Smooth muscle cell (in vitro differentiated cells): Measurements from ENCODE around the gene PLXNA4. TPM values are rescaled to one million over a fixed set of nuclear protein-coding genes. Genes with fewer than 3 reads are reported as not detected.

Source experiments
- DNase-seq: peaks from one replicate; lab custom pipeline; 2025; ENCODE audit not compliant: unreplicated experiment; lab: John Stamatoyannopoulos, UW
- H2AFZ ChIP-seq: fragments of 200-600 bp; sonication (generic); 2 replicates; pipeline ENCODE4 v1.6.0; 2016; ENCODE audit warnings: antibody characterized with exemption, low read depth, mild to moderate bottlenecking
- H3F3A ChIP-seq: fragments of 200-600 bp; sonication (generic); 2 replicates; pipeline ENCODE4 v1.6.0; 2017; ENCODE audit warnings: antibody characterized with exemption, low read depth
- H3K27ac ChIP-seq: fragments of 200-600 bp; sonication (generic); 2 replicates; pipeline ENCODE4 v1.5.1; 2016; ENCODE audit warnings: low read depth, mild to moderate bottlenecking
- H3K27me3 ChIP-seq: fragments of 200-600 bp; sonication (generic); 2 replicates; pipeline ENCODE4 v1.6.1; 2016; ENCODE audit warnings: low read depth, mild to moderate bottlenecking
- H3K36me3 ChIP-seq: fragments of 200-600 bp; sonication (generic); 2 replicates; pipeline ENCODE4 v1.5.1; 2016; ENCODE audit warnings: low read depth
- H3K4me1 ChIP-seq: fragments of 200-600 bp; sonication (generic); 2 replicates; pipeline ENCODE4 v1.5.1; 2016; ENCODE audit warnings: low read depth
- H3K4me2 ChIP-seq: fragments of 200-600 bp; sonication (generic); 2 replicates; pipeline ENCODE4 v1.6.0; 2016; ENCODE audit warnings: mild to moderate bottlenecking
- H3K4me3 ChIP-seq: fragments of 200-600 bp; sonication (generic); 2 replicates; pipeline ENCODE4 v1.5.1; 2016; ENCODE audit warnings: mild to moderate bottlenecking
- H3K79me2 ChIP-seq: fragments of 200-600 bp; sonication (generic); 2 replicates; pipeline ENCODE4 v1.6.0; 2016; ENCODE audit warnings: low read depth, mild to moderate bottlenecking
- H3K9ac ChIP-seq: fragments of 200-600 bp; sonication (generic); 2 replicates; pipeline ENCODE4 v1.6.0; 2016; ENCODE audit warnings: low read depth
- H3K9me3 ChIP-seq: fragments of 200-600 bp; sonication (generic); replicated peaks from 2 replicates; pipeline ENCODE4 v1.5.1; 2016; ENCODE audit warnings: low read depth
- H4K20me1 ChIP-seq: fragments of 200-600 bp; sonication (generic); 2 replicates; pipeline ENCODE4 v1.6.0; 2016; ENCODE audit warnings: low read depth
- CTCF ChIP-seq: fragments of 200-600 bp; sonication (generic); IDR thresholded peaks from 2 replicates; pipeline ENCODE4 v1.5.1; 2017; ENCODE audit warnings: borderline replicate concordance, mild to moderate bottlenecking, antibody characterized with exemption; ENCODE audit not compliant: insufficient read depth, poor library complexity, severe bottlenecking
- WGBS: methylation state at CpG from one replicate; pipeline ENCODE4 v1.1.7; 2016; ENCODE audit warnings: low lambda C conversion rate; 5-methylcytosine and 5-hydroxymethylcytosine counted together
- polyA plus RNA-seq: library from polyadenylated mRNA; unstranded; fragments of >200 nt; fragmentation: Nextera tagmentation; extraction: Ambion mirVana; gene quantifications from 2 replicates; pipeline ENCODE4 v1.2.1, GENCODE V29; 2016
- total RNA-seq: library from RNA; depleted of rRNA; stranded (reverse); fragments of >200 nt; gene quantifications from 2 replicates; pipeline ENCODE4 v1.2.3, GENCODE V29; 2014

Gene PLXNA4
- total and polyA plus RNA-seq, 2 experiments from 2014 or later, result 8.5 to 9.9 TPM

GRCh38 chr7:132355048-132355447, 221.2 kb downstream of the PLXNA4 start:
- H3K4me2 ChIP-seq, result no peak overlapping the region
- no peaks in the 10 kb centered on the region for H3K79me2 ChIP-seq
- H3K4me3 ChIP-seq, result no peak overlapping the region
- H3K27me3 ChIP-seq, result no peaks in the 10 kb centered on the region
- H3K4me1 ChIP-seq, result peaks cover 7% of the 10 kb centered on the region
- no peaks in the 10 kb centered on the region for H3K36me3 ChIP-seq
- H3K9ac ChIP-seq, result no peak overlapping the region
- H2AFZ ChIP-seq, result no peak overlapping the region
- TF ChIP-seq CTCF, result no peak
- no peaks in the 10 kb centered on the region for H3F3A ChIP-seq
- H4K20me1 ChIP-seq, result no peaks in the 10 kb centered on the region
- 89% methylated on average over 5 of the region's 5 CpGs for WGBS
- no peak for DNase-seq
- H3K27ac ChIP-seq, result no peak overlapping the region
- no peaks in the 10 kb centered on the region for H3K9me3 ChIP-seq

- Histone ChIP-seq H2AFZ (no peak overlapping the region), H3K9me3 (no peaks in the 10 kb centered on the region), H3K36me3 (no peaks in the 10 kb centered on the region), H3K9ac (no peak overlapping the region), H3K27ac (no peak overlapping the region), H3K4me2 (peak overlapping the region; percentile 25), H3F3A (no peaks in the 10 kb centered on the region), H3K4me1 (peaks cover 7% of the 10 kb centered on the region), H3K27me3 (no peaks in the 10 kb centered on the region), H3K4me3 (no peak overlapping the region), H3K79me2 (no peaks in the 10 kb centered on the region), H4K20me1 (no peaks in the 10 kb centered on the region)
- TF ChIP-seq CTCF, result no peak
- 72% methylated on average over 4 of the region's 4 CpGs for WGBS
- DNase-seq, result no peak
Measured at GRCh38 chr7:132354527-132354926, 221.7 kb downstream of the PLXNA4 start.

GRCh38 chr7:132353936-132354335, 222.3 kb downstream of the PLXNA4 start:
- no peak for TF ChIP-seq CTCF
- WGBS, result 63% methylated on average over 5 of the region's 5 CpGs
- H3K79me2 ChIP-seq, result no peaks in the 10 kb centered on the region
- H4K20me1 ChIP-seq, result no peaks in the 10 kb centered on the region
- H3K4me3 ChIP-seq, result no peak overlapping the region
- no peaks in the 10 kb centered on the region for H3K27me3 ChIP-seq
- H3K9ac ChIP-seq, result no peak overlapping the region
- no peaks in the 10 kb centered on the region for H3K9me3 ChIP-seq
- H2AFZ ChIP-seq, result no peak overlapping the region
- no peak overlapping the region for H3K27ac ChIP-seq
- peaks cover 7% of the 10 kb centered on the region for H3K4me1 ChIP-seq
- H3K4me2 ChIP-seq, result peak overlapping the region; percentile 25
- H3K36me3 ChIP-seq, result no peaks in the 10 kb centered on the region
- no peak for DNase-seq
- no peaks in the 10 kb centered on the region for H3F3A ChIP-seq

GRCh38 chr7:132352800-132353199, 223.5 kb downstream of the PLXNA4 start:
- 37% methylated on average over 6 of the region's 6 CpGs for WGBS
- no peak overlapping the region for H3K27ac ChIP-seq
- H3K36me3 ChIP-seq, result no peaks in the 10 kb centered on the region
- no peaks in the 10 kb centered on the region for H3F3A ChIP-seq
- H3K9ac ChIP-seq, result no peak overlapping the region
- no peaks in the 10 kb centered on the region for H4K20me1 ChIP-seq
- peak overlapping the region; percentile 46 for H3K4me2 ChIP-seq
- no peaks in the 10 kb centered on the region for H3K79me2 ChIP-seq
- no peaks in the 10 kb centered on the region for H3K9me3 ChIP-seq
- no peak for DNase-seq
- no peak overlapping the region for H2AFZ ChIP-seq
- peaks cover 7% of the 10 kb centered on the region for H3K4me1 ChIP-seq
- no peak overlapping the region for H3K4me3 ChIP-seq
- no peak for TF ChIP-seq CTCF
- H3K27me3 ChIP-seq, result no peaks in the 10 kb centered on the region
